Measurements from ENCODE around the gene GAB2. TPM values are rescaled to one million over a fixed set of nuclear protein-coding genes. Genes with fewer than 3 reads are reported as not detected.

Gene GAB2
- total and polyA plus RNA-seq, 2 of the 13 experiments (the other 11 are each of a cell fraction or from before 2014, with no cell fraction given) = 4.1 to 8.6 TPM

GRCh38 chr11:78314762-78315161, 102.9 kb downstream of the GAB2 start (continued):
- TF ChIP-seq LRRFIP1 (CRISPR knock-in tag; conservative IDR thresholded peaks at IDR 0.05) (no peak), ETV5 (CRISPR knock-in tag; IDR thresholded peaks at IDR 0.05; ENCODE audit: borderline replicate concordance) (no peak), ATF7 (IDR thresholded peaks at IDR 0.05) (no peak), ATF7 (CRISPR knock-in tag; IDR thresholded peaks at IDR 0.05) (no peak), TGIF2 (CRISPR knock-in tag; IDR thresholded peaks at IDR 0.05) (no peak), HDAC6 (IDR thresholded peaks at IDR 0.05; ENCODE audit: low read depth, low read length) (no peak), GATAD2A (CRISPR knock-in tag; IDR thresholded peaks at IDR 0.05) (no peak), ZNF724P (CRISPR knock-in tag; IDR thresholded peaks at IDR 0.05; ENCODE audit: borderline replicate concordance) (no peak), BCL6 (CRISPR knock-in tag; IDR thresholded peaks at IDR 0.05) (no peak), HOXA5 (CRISPR knock-in tag; IDR thresholded peaks at IDR 0.05) (no peak)

GRCh38 chr11:78313898-78314297, 103.7 kb downstream of the GAB2 start:
- FAIRE-seq = no peak
- no peak overlapping the region for H3K27ac ChIP-seq (ENCODE audit: extremely low read length, insufficient read depth, low read length)
- in situ Hi-C loops (cut with HindIII; ENCODE audit: extremely low pct_ligation_motif_present, low pct_unique_long_range_greater_than_20kb) = no loop called here
- H3K4me3 ChIP-seq (replicated peaks in 1 of 3; ENCODE audit: insufficient read depth in 1 of 3, low read depth in 2 of 3, low read length in 3 of 3) = no peak overlapping the region
- no peaks in the 10 kb centered on the region; a peak in 1 of 5 replicates for H3K27me3 ChIP-seq (ENCODE audit: control insufficient read depth in 1 of 2, insufficient read depth in 2 of 2, low read length in 2 of 2)
- no peaks in the 10 kb centered on the region for H4K20me1 ChIP-seq (ENCODE audit: insufficient read depth, low read length)
- no peak overlapping the region for H2AFZ ChIP-seq (ENCODE audit: low read length)
- no TSS peak for BruUV-seq (replicated peaks)
- H3K9me3 ChIP-seq (ENCODE audit: low read length) = no peaks in the 10 kb centered on the region
- no peaks in the 10 kb centered on the region for H3K36me3 ChIP-seq (replicated peaks in 1 of 2; ENCODE audit: control insufficient read depth in 1 of 2, insufficient read depth in 2 of 2, low read length in 2 of 2)
- H3K9ac ChIP-seq (ENCODE audit: insufficient read depth, low read depth, low read length) = no peak overlapping the region
- intact Hi-C loops (cut with micrococcal nuclease; ENCODE audit: unreplicated experiment) = no loop called here
- ChIA-PET POLR2A (no interaction called here), CTCF (ENCODE audit: low intra/inter-chr PET ratio, low total read pairs) (no interaction called here)
- no peak for ATAC-seq
- no peak for DNase-seq (ENCODE audit: low spot score)
- WGBS (ENCODE audit: low lambda C conversion rate) = 75% methylated on average over 2 of the region's 2 CpGs
- peaks cover 3% of the 10 kb centered on the region for H3K79me2 ChIP-seq (ENCODE audit: insufficient read depth, low read length)
- peaks cover 56% of the 10 kb centered on the region for H3K4me1 ChIP-seq (ENCODE audit: insufficient read depth, low read length)
- H3K4me2 ChIP-seq (ENCODE audit: low read depth, low read length) = no peak overlapping the region
- TF ChIP-seq ZZZ3 (CRISPR knock-in tag; IDR thresholded peaks at IDR 0.05; ENCODE audit: borderline replicate concordance) = no peak
- TF ChIP-seq TIGD3 (CRISPR knock-in tag; IDR thresholded peaks at IDR 0.05; ENCODE audit: borderline replicate concordance) = no peak
- no peak for TF ChIP-seq POLR2A (IDR thresholded peaks at IDR 0.05; ENCODE audit: insufficient read depth in 1 of 2, low read depth in 2 of 2, low read length in 2 of 2)
- TF ChIP-seq ZNF691 (CRISPR knock-in tag; IDR thresholded peaks at IDR 0.05; ENCODE audit: borderline replicate concordance, low read depth) = no peak
- TF ChIP-seq POLR2AphosphoS5 (IDR thresholded peaks at IDR 0.05; ENCODE audit: low read depth, low read length) = no peak
- no peak for TF ChIP-seq GATA4 (IDR thresholded peaks at IDR 0.05; ENCODE audit: borderline replicate concordance, low read depth)
- TF ChIP-seq HMGXB4 (CRISPR knock-in tag; IDR thresholded peaks at IDR 0.05; ENCODE audit: borderline replicate concordance in 1 of 2, low read depth in 1 of 2) = no peak
- TF ChIP-seq BRCA1 (CRISPR knock-in tag; IDR thresholded peaks at IDR 0.05) = no peak
